ENCODE data around the gene KRTAP1-4. TPM values are rescaled to one million over a fixed set of nuclear protein-coding genes. Genes with fewer than 3 reads are reported as not detected.
"Not testable (repeated sequence)": the region's sequence is repeated elsewhere in the genome, so short reads cannot be mapped to it uniquely, and the experiment has no call there.

KRTAP1-4 gene
- polyA plus RNA-seq, 4 donors = not detected

DNA sequence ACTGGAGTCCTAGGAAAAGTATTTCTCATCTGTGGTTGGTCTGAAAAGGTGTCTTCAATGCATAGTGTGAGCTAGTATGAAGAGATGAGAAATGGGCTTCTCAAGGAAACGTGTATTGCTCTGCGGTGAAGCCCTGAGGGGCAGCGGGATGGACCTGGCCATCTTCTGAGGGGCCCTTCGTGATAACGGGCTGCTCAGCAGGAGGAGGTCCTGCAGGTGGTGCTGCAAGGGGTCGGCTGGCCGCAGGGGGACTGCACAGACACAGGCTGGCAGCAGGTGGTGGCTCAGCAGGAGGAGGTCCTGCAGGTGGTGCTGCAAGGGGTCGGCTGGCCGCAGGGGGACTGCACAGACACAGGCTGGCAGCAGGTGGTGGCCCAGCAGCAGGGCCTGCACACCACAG is 24.6 kb upstream of the KRTAP1-4 start:
- H3K4me1 ChIP-seq (ENCODE audit: control insufficient read depth in 3 of 3, insufficient read depth in 2 of 3, low read depth in 1 of 3, low read length in 2 of 3); FAIRE-seq: not testable (repeated sequence)
- WGBS, 3 donors = 65 to 69% (median 69%) methylated on average over 5 to 9 of the region's 9 CpGs

DNA sequence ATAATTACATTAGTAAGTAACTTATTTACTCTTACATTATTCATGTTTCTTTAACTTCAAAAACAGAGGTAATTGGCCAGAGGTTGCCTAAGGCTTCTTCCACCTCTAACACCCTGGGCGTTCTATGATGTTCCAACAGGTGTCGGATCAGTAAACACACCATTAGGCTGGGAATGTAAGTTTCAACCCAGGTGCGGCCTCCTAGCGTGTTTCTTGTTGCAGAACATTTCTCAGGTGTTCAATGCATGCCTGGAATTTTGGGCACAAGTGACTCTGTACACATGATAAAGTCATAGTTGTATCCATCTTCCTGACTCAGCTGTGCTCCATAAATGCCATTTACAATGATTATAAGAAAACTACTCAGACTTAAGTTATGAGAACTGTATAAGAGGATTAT is 24.0 kb upstream of the KRTAP1-4 start:
- FAIRE-seq (no peak), DNase-seq (no peak)
- Histone ChIP-seq H3K27ac (ENCODE audit: low read depth in 1 of 3, low read length in 2 of 3) (no peak overlapping the region), H3K27me3 (ENCODE audit: control insufficient read depth in 3 of 3, insufficient read depth in 3 of 3, low read length in 3 of 3) (peaks cover 0 to 4% (median 3%) of the 10 kb centered on the region in 3 donors), H3K36me3 (ENCODE audit: control insufficient read depth in 3 of 3, insufficient read depth in 2 of 3, low read depth in 1 of 3, low read length in 3 of 3) (no peaks in the 10 kb centered on the region), H3K9me3 (ENCODE audit: control insufficient read depth in 2 of 2, insufficient read depth in 1 of 2, low read depth in 1 of 2, low read length in 1 of 2) (no peaks in the 10 kb centered on the region), H3K4me3 (ENCODE audit: low read depth in 1 of 3, low read length in 3 of 3) (no peak overlapping the region), H3K4me1 (ENCODE audit: control insufficient read depth in 3 of 3, insufficient read depth in 2 of 3, low read depth in 1 of 3, low read length in 2 of 3) (no peaks in the 10 kb centered on the region)
- WGBS, 3 donors = 86 to 89% (median 87%) methylated on average over 4 of the region's 4 CpGs

More for the DNA sequence above, 24.6 kb upstream of the KRTAP1-4 start:
- H3K36me3 ChIP-seq (ENCODE audit: control insufficient read depth in 3 of 3, insufficient read depth in 2 of 3, low read depth in 1 of 3, low read length in 3 of 3); DNase-seq; H3K9me3 ChIP-seq (ENCODE audit: control insufficient read depth in 2 of 2, insufficient read depth in 1 of 2, low read depth in 1 of 2, low read length in 1 of 2); H3K27ac ChIP-seq (ENCODE audit: low read depth in 1 of 3, low read length in 2 of 3); H3K4me3 ChIP-seq (ENCODE audit: low read depth in 1 of 3, low read length in 3 of 3); H3K27me3 ChIP-seq (ENCODE audit: control insufficient read depth in 3 of 3, insufficient read depth in 3 of 3, low read length in 3 of 3): not testable (repeated sequence)

DNA sequence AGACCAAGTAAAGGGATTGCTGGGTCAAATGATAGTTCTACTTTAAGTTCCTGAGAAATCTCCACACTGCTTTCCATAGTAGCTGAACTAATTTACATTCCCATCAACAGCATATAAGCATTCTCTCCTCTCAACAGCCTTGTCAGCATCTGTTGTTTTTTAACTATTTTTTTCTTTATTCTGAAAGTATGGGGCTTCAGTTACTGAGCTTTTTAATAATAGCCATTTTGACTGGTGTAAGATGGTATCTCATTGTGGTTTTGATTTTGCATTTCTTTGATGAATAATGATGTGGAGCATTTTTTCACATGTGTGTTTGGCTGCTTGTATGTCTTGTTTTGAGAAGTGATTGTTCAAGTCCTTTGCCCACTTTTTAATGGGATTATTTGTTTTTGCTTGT is 22.6 kb upstream of the KRTAP1-4 start:
- no peak overlapping the region for H3K27ac ChIP-seq (ENCODE audit: low read depth in 1 of 3, low read length in 2 of 3)
- H3K9me3 ChIP-seq (ENCODE audit: control insufficient read depth in 2 of 2, insufficient read depth in 1 of 2, low read depth in 1 of 2, low read length in 1 of 2) = no peaks in the 10 kb centered on the region
- H3K4me1 ChIP-seq (ENCODE audit: control insufficient read depth in 3 of 3, insufficient read depth in 2 of 3, low read depth in 1 of 3, low read length in 2 of 3) = no peaks in the 10 kb centered on the region
- no peaks in the 10 kb centered on the region for H3K36me3 ChIP-seq (ENCODE audit: control insufficient read depth in 3 of 3, insufficient read depth in 2 of 3, low read depth in 1 of 3, low read length in 3 of 3)
- H3K27me3 ChIP-seq (ENCODE audit: control insufficient read depth in 3 of 3, insufficient read depth in 3 of 3, low read length in 3 of 3) = peaks cover 0 to 8% (median 7%) of the 10 kb centered on the region in 3 donors
- no peak for FAIRE-seq
- H3K4me3 ChIP-seq (ENCODE audit: low read depth in 1 of 3, low read length in 3 of 3) = no peak overlapping the region
- no peak for DNase-seq

DNA sequence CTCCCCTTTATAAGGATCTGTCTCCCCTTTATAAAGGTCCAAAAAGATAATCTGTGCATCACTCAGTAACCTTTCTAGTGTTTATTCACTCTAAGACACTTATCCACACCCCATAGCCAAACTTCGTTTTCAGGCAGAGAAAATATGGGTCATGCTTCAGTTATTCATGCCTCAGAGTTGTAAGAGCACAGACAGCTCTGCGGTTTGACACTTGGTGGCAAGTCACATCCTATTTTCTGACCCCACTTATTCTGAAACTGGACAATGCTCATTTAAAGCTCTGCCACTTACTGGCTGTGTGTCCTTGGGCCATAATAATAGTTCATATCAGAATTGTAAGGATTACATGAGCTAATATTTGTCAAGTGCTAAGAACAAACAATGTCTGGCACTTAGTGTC is 19.1 kb upstream of the KRTAP1-4 start:
- 40 to 59% (median 49%) methylated on average over 2 of the region's 2 CpGs for WGBS, 3 donors

DNA sequence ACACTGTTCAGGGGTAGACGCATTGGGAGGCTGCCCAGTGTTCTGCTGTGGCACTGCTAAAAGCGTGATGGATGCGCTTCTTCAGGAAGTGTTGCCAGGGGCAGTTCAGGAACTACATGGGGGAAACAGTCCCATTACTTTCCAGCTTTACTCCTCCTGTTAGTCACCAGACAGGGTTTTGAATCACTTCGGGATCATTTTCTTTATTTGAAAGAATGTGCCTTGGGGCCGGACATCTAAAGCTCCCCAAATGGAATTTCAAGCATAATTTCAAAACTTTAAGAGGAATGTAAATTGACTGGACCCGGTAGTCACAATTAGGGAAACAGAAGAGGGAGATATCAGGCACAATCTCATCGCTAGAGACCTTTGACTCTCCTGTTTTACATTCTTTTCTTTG is 18.4 kb upstream of the KRTAP1-4 start:
- H3K4me3 ChIP-seq (ENCODE audit: low read depth in 1 of 3, low read length in 3 of 3) = no peak overlapping the region
- 58 to 61% (median 59%) methylated on average over 7 of the region's 7 CpGs for WGBS, 3 donors

More for the DNA sequence above, 19.1 kb upstream of the KRTAP1-4 start:
- peaks cover 0 to 10% (median 9%) of the 10 kb centered on the region in 3 donors for H3K27me3 ChIP-seq (ENCODE audit: control insufficient read depth in 3 of 3, insufficient read depth in 3 of 3, low read length in 3 of 3)
- H3K4me1 ChIP-seq (ENCODE audit: control insufficient read depth in 3 of 3, insufficient read depth in 2 of 3, low read depth in 1 of 3, low read length in 2 of 3) = no peaks in the 10 kb centered on the region
- DNase-seq = no peak
- no peak overlapping the region for H3K4me3 ChIP-seq (ENCODE audit: low read depth in 1 of 3, low read length in 3 of 3)
- H3K9me3 ChIP-seq (ENCODE audit: control insufficient read depth in 2 of 2, insufficient read depth in 1 of 2, low read depth in 1 of 2, low read length in 1 of 2) = no peaks in the 10 kb centered on the region
- H3K36me3 ChIP-seq (ENCODE audit: control insufficient read depth in 3 of 3, insufficient read depth in 2 of 3, low read depth in 1 of 3, low read length in 3 of 3) = no peaks in the 10 kb centered on the region
- H3K27ac ChIP-seq (ENCODE audit: low read depth in 1 of 3, low read length in 2 of 3) = no peak overlapping the region
- FAIRE-seq = no peak

DNA sequence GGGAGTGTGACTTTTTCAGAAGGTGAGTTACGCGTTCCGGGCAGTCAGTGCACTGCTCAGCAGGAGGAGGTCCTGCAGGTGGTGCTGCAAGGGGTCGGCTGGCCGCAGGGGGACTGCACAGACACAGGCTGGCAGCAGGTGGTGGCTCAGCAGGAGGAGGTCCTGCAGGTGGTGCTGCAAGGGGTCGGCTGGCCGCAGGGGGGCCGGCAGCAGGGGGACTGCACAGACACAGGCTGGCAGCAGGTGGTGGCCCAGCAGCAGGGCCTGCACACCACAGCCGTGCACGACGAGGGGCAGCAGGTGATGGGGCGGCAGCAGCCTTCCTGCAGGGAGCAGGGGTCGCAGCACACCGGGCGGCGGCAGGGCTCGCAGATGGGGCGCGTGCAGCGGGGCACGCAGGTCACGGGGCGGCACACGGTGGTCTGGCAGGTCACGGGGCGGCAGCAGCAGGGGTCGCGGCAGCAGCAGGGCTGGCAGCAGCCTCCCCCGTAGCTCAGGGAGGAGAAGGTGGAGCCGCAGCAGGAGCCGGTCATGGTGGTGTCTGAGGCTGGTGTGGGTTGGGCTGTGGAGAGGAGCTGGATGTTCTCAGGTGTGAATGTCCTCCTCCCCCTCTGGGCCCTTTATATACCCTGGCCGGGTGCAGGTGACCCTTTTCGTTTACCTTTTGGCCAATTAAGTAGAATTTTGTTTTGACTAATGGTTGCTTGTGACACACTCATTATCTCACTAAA is 16.9 kb upstream of the KRTAP1-4 start, which contains the start of gene KRTAP2-1:
TSS of gene KRTAP2-1 (minus strand) at position 582 of the 731 bp plus-strand sequence. CDS start at position 533, 49 bp downstream.
- DNase-seq; H3K36me3 ChIP-seq (ENCODE audit: control insufficient read depth in 3 of 3, insufficient read depth in 2 of 3, low read depth in 1 of 3, low read length in 3 of 3); H3K27ac ChIP-seq (ENCODE audit: low read depth in 1 of 3, low read length in 2 of 3); H3K4me3 ChIP-seq (ENCODE audit: low read depth in 1 of 3, low read length in 3 of 3); H3K4me1 ChIP-seq (ENCODE audit: control insufficient read depth in 3 of 3, insufficient read depth in 2 of 3, low read depth in 1 of 3, low read length in 2 of 3); FAIRE-seq; H3K9me3 ChIP-seq (ENCODE audit: control insufficient read depth in 2 of 2, insufficient read depth in 1 of 2, low read depth in 1 of 2, low read length in 1 of 2): not testable (repeated sequence)
- peaks cover 0 to 10% (median 9%) of the 10 kb centered on the region in 3 donors for H3K27me3 ChIP-seq (ENCODE audit: control insufficient read depth in 3 of 3, insufficient read depth in 3 of 3, low read length in 3 of 3)
- 51 to 66% (median 52%) methylated on average over 7 to 10 of the region's 33 CpGs for WGBS, 3 donors

More for the DNA sequence above, 18.4 kb upstream of the KRTAP1-4 start:
- peaks cover 0 to 10% (median 9%) of the 10 kb centered on the region in 3 donors for H3K27me3 ChIP-seq (ENCODE audit: control insufficient read depth in 3 of 3, insufficient read depth in 3 of 3, low read length in 3 of 3)
- no peaks in the 10 kb centered on the region for H3K9me3 ChIP-seq (ENCODE audit: control insufficient read depth in 2 of 2, insufficient read depth in 1 of 2, low read depth in 1 of 2, low read length in 1 of 2)
- H3K27ac ChIP-seq (ENCODE audit: low read depth in 1 of 3, low read length in 2 of 3) = no peak overlapping the region
- H3K4me1 ChIP-seq (ENCODE audit: control insufficient read depth in 3 of 3, insufficient read depth in 2 of 3, low read depth in 1 of 3, low read length in 2 of 3) = no peaks in the 10 kb centered on the region
- DNase-seq (no peak), FAIRE-seq (no peak)
- no peaks in the 10 kb centered on the region for H3K36me3 ChIP-seq (ENCODE audit: control insufficient read depth in 3 of 3, insufficient read depth in 2 of 3, low read depth in 1 of 3, low read length in 3 of 3)

DNA sequence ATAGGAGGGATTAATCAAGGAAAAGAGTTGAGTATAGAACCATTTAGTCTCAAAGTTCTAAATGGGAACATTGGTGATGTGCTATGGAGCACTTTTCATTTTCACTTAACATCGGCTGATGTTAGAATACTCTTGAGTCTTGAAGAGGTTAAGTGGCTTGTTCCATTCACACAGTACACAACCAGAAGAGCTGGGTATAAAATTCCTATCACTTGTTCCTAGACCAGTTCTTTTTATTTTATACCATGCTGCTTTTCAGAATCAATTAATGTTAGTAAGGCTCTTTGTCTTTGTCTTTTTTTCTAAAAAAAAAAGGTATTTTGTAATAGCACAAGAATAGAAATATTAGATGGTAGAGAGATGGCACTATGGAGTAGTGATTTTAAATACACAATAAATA is 13.0 kb upstream of the KRTAP1-4 start:
- Histone ChIP-seq H3K4me3 (ENCODE audit: low read depth in 1 of 3, low read length in 3 of 3) (no peak overlapping the region), H3K9me3 (ENCODE audit: control insufficient read depth in 2 of 2, insufficient read depth in 1 of 2, low read depth in 1 of 2, low read length in 1 of 2) (no peaks in the 10 kb centered on the region), H3K36me3 (ENCODE audit: control insufficient read depth in 3 of 3, insufficient read depth in 2 of 3, low read depth in 1 of 3, low read length in 3 of 3) (no peaks in the 10 kb centered on the region), H3K4me1 (ENCODE audit: control insufficient read depth in 3 of 3, insufficient read depth in 2 of 3, low read depth in 1 of 3, low read length in 2 of 3) (no peaks in the 10 kb centered on the region), H3K27me3 (ENCODE audit: control insufficient read depth in 3 of 3, insufficient read depth in 3 of 3, low read length in 3 of 3) (peaks cover 0 to 7% (median 2%) of the 10 kb centered on the region in 3 donors), H3K27ac (ENCODE audit: low read depth in 1 of 3, low read length in 2 of 3) (no peak overlapping the region)
- WGBS, 3 donors = 98 to 100% (median 100%) methylated on average over 1 of the region's 1 CpG
- DNase-seq = no peak
- no peak for FAIRE-seq

DNA sequence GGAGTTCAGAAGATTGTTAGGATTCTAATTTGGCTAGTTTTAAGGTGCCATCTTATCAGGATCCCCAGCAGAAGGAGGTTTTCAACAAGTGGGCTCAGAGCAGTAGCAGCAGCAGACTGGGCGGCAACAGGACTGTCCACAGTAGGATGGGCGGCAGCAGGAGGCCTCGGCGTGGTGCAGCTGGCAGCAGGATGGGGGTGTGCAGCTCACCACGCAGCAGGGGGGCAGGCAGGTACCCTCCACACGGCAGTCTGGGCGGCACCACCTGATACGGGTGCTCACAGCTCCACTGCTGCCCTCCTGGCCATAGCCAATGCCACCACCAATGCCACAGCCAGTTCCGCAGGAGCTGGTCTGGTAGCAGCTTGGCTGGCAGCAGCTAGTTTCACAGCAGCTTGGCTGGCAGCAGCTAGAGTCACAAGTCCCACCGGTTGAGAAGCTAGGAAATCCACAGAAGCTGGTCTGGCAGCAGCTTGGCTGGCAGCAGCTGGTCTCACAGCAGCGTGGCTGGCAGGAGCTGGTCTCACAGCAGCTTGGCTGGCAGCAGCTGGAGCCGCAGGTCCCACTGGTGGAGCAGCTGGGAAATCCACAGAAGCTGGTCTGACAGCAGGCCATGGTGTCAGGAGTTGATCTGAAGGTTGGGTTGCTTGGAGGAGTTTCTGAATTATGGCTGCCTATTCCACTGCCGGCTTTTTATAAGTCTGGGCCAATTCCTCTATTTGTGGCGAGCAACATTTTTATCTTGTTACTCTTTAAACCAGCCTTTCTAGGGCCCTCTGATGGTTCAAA is 11.0 kb upstream of the KRTAP1-4 start, which contains the start of gene KRTAP1-1:
TSS of gene KRTAP1-1 (minus strand) at position 668 of the 789 bp plus-strand sequence. CDS start at position 615, 53 bp downstream.
- FAIRE-seq; H3K27ac ChIP-seq (ENCODE audit: low read depth in 1 of 3, low read length in 2 of 3); H3K9me3 ChIP-seq (ENCODE audit: control insufficient read depth in 2 of 2, insufficient read depth in 1 of 2, low read depth in 1 of 2, low read length in 1 of 2); H3K27me3 ChIP-seq (ENCODE audit: control insufficient read depth in 3 of 3, insufficient read depth in 3 of 3, low read length in 3 of 3); DNase-seq; H3K36me3 ChIP-seq (ENCODE audit: control insufficient read depth in 3 of 3, insufficient read depth in 2 of 3, low read depth in 1 of 3, low read length in 3 of 3); H3K4me1 ChIP-seq (ENCODE audit: control insufficient read depth in 3 of 3, insufficient read depth in 2 of 3, low read depth in 1 of 3, low read length in 2 of 3); H3K4me3 ChIP-seq (ENCODE audit: low read depth in 1 of 3, low read length in 3 of 3): not testable (repeated sequence)
- 69 to 78% (median 74%) methylated on average over 13 to 14 of the region's 14 CpGs for WGBS, 3 donors

Data from small intestine (tissue), 7 donors.